Esophagus muscularis mucosa (tissue), 4 donors: ENCODE results near the gene AKAP8. TPM values are rescaled to one million over a fixed set of nuclear protein-coding genes. Genes with fewer than 3 reads are reported as not detected.
A peak's percentile ranks its signal among the peaks of the same experiment; 100 is the strongest.

Source experiments
- DNase-seq: peaks from one replicate; pipeline ENCODE4 v3.0.0-alpha.2; 2017; ENCODE audit errors: extremely low spot score
- H3K27ac ChIP-seq, 4 donors: fragments of 200-600 bp; sonication (generic); replicated peaks in 1 of 4; 1 replicate in 3 of 4; 2 replicates in 1 of 4; pipeline ENCODE4 v1.5.1; 2016 to 2019; ENCODE audit warnings: mild to moderate bottlenecking in 1 of 4
- H3K27me3 ChIP-seq, 4 donors: fragments of 200-600 bp; sonication (generic); one replicate each; pipeline versions ENCODE4 v1.5.1 to v1.6.0; 2016 to 2019
- H3K36me3 ChIP-seq, 4 donors: fragments of 200-600 bp; sonication (generic); one replicate each; pipeline ENCODE4 v1.5.1; 2016 to 2019
- H3K4me1 ChIP-seq, 4 donors: fragments of 200-600 bp; sonication (generic); one replicate each; pipeline ENCODE4 v1.5.1; 2016 to 2019
- H3K4me3 ChIP-seq, 4 donors: fragments of 200-600 bp; sonication (generic); 1 replicate in 2 of 4; 2 replicates in 2 of 4; pipeline ENCODE4 v1.5.1; 2016 to 2019; ENCODE audit warnings: mild to moderate bottlenecking in 4 of 4, moderate library complexity in 1 of 4
- H3K9me3 ChIP-seq, 4 donors: fragments of 200-600 bp; sonication (generic); 1 replicate in 3 of 4; 2 replicates in 1 of 4; pipeline ENCODE4 v1.5.1; 2016 to 2019
- CTCF ChIP-seq, 3 experiments: fragments of 200-600 bp in 2 of 3; fragments of 450-650 bp in 1 of 3; sonication (generic) in 2 of 3; IDR thresholded peaks; one replicate each; pipeline ENCODE4 v1.5.1; 2017 to 2019; ENCODE audit warnings: antibody characterized with exemption in 3 of 3, mild to moderate bottlenecking in 2 of 3, moderate library complexity in 1 of 3
- EP300 ChIP-seq: sonication (generic); formaldehyde crosslinking; IDR thresholded peaks from one replicate; pipeline ENCODE4 v1.6.1; 2017; ENCODE audit warnings: antibody characterized with exemption
- POLR2A ChIP-seq: fragments of 450-650 bp; IDR thresholded peaks from one replicate; pipeline ENCODE4 v1.6.1; 2017; ENCODE audit warnings: antibody characterized with exemption, moderate library complexity, mild to moderate bottlenecking, low read depth
- POLR2AphosphoS5 ChIP-seq, 2 donors: sonication (generic); formaldehyde crosslinking; IDR thresholded peaks; one replicate each; pipeline ENCODE4 v1.6.1; 2017; ENCODE audit warnings: antibody characterized with exemption in 2 of 2
- WGBS: methylation state at CpG from one replicate; pipeline ENCODE4 v1.1.5; 2018; 5-methylcytosine and 5-hydroxymethylcytosine counted together
- intact Hi-C: fragments of 100-400 bp; cut with DNase I; formaldehyde crosslinking; loops from one replicate; pipeline ENCODE4 v1.15.1; 2023
- total RNA-seq, 4 donors: library from RNA; depleted of rRNA; stranded (reverse); fragments of >200 nt; gene quantifications; one replicate each; pipeline versions ENCODE4 v1.1.0 to v1.2.1, GENCODE V29; 2016

The AKAP8 gene
- total RNA-seq, 4 donors from 2014 or later = 25.2 to 34.3 (median 29.6) TPM

GRCh38 chr19:15400521-15401396, 21.2 kb upstream of the AKAP8 start:
- 89% methylated on average over 21 of the region's 29 CpGs for WGBS
- Histone ChIP-seq H3K9me3 (no peaks in the 10 kb centered on the region), H3K4me1 (peaks cover 48 to 65% (median 52%) of the 10 kb centered on the region in 4 donors), H3K4me3 (no peak overlapping the region), H3K27me3 (no peaks in the 10 kb centered on the region), H3K36me3 (peaks cover 48 to 78% (median 76%) of the 10 kb centered on the region in 4 donors), H3K27ac (peak overlapping the region; percentile 3 to 84 (median 30))
- TF ChIP-seq POLR2AphosphoS5 (IDR thresholded peaks at IDR 0.05) = peak in 1 of 2 donors; percentile 22
- TF ChIP-seq EP300 = no peak
- no peak for DNase-seq
- intact Hi-C loops = no loop called here

GRCh38 chr19:15399635-15400034, 20.0 kb upstream of the AKAP8 start:
- H3K4me1 ChIP-seq = peaks cover 39 to 53% (median 41%) of the 10 kb centered on the region in 4 donors
- H3K4me3 ChIP-seq = no peak overlapping the region
- DNase-seq = no peak
- no peak for TF ChIP-seq EP300
- TF ChIP-seq CTCF (IDR thresholded peaks at IDR 0.05) = no peak
- H3K36me3 ChIP-seq = peaks cover 48 to 85% (median 83%) of the 10 kb centered on the region in 4 donors
- intact Hi-C loops = no loop called here
- no peaks in the 10 kb centered on the region for H3K27me3 ChIP-seq
- WGBS = 93% methylated on average over 13 of the region's 14 CpGs
- H3K27ac ChIP-seq = no peak overlapping the region
- H3K9me3 ChIP-seq = no peaks in the 10 kb centered on the region

GRCh38 chr19:15399234-15399515, 19.6 kb upstream of the AKAP8 start:
- TF ChIP-seq POLR2AphosphoS5 (IDR thresholded peaks at IDR 0.05) (no peak), CTCF (IDR thresholded peaks at IDR 0.05) (no peak), EP300 (no peak), POLR2A (no peak)
- H3K36me3 ChIP-seq = peaks cover 48 to 90% (median 86%) of the 10 kb centered on the region in 4 donors
- WGBS = 98% methylated on average over 6 of the region's 8 CpGs

DNA sequence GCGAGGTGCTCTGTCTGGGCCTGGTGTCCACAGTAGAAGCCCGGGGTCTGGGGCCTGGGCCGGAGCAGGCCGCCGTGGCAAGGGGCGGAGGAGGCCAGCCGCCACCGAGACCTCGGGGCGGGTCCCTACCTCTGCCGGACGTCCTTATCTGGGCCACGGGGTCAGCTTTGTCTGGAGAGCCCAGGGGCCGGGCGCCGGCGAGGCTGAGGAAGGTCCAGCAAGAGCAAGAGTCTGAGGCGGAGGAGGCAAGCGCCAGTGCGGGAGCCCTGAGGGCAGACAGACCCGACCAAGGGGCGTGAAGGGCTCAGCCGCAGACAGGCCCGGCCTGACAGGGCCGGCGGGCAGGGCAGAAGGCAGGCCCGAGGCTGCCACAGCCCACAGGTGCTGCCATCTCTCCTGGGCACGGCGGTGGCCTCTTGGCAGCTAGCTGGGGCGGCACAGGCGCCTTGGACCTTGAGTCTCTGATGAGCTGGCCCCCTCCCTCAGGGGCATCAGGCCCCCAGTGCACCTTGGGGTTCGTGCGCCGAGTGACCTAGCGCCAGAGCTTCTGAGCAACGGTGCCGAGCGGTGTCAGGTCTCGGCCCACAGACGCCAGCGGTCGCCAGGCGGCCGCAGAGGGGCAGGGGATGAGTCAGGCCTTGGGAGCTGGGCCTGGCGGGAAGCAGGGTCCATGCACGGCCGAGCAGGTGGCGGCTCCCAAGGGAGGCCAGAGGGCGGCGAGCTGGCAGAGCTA, 19.1 kb upstream of the AKAP8 start:
- H3K27me3 ChIP-seq = no peaks in the 10 kb centered on the region
- peaks cover 29 to 44% (median 34%) of the 10 kb centered on the region in 4 donors for H3K4me1 ChIP-seq
- DNase-seq = no peak
- H3K9me3 ChIP-seq = no peaks in the 10 kb centered on the region
- TF ChIP-seq EP300 (no peak), CTCF (IDR thresholded peaks at IDR 0.05) (no peak), POLR2AphosphoS5 (IDR thresholded peaks at IDR 0.05) (no peak), POLR2A (no peak)
- peaks cover 48 to 94% (median 88%) of the 10 kb centered on the region in 4 donors for H3K36me3 ChIP-seq
- WGBS = 86% methylated on average over 6 of the region's 50 CpGs
- H3K4me3 ChIP-seq = no peak overlapping the region
- no peak overlapping the region for H3K27ac ChIP-seq
- intact Hi-C loops = no loop called here

More at GRCh38 chr19:15399234-15399515, 19.6 kb upstream of the AKAP8 start:
- Histone ChIP-seq H3K4me3 (no peak overlapping the region), H3K27ac (no peak overlapping the region), H3K27me3 (no peaks in the 10 kb centered on the region), H3K9me3 (no peaks in the 10 kb centered on the region), H3K4me1 (peaks cover 34 to 49% (median 38%) of the 10 kb centered on the region in 4 donors)
- intact Hi-C loops = no loop called here
- no peak for DNase-seq

DNA sequence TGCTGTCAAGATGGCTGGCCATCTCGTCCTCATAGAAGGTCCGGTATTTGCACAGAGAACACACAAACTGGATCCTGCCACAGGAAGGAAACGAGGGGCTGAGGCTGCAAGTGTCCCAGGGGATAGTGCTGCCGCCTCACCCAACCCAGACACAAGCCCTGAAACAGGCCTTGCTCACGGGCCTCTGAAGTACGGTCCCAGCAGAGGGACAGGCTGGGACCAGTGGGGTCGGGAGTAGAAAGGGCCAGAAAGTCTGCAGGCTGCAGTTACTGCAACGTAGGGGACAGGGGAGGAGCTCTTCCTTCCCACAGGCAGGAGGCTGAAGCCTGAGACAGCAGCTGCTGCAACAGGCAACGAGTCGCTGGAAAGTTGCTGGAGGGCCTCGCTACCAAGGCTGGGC, 18.2 kb upstream of the AKAP8 start:
- 82% methylated on average over 10 of the region's 11 CpGs for WGBS
- Histone ChIP-seq H3K27ac (no peak overlapping the region), H3K36me3 (peaks cover 42 to 94% (median 85%) of the 10 kb centered on the region in 4 donors), H3K4me1 (peaks cover 20 to 35% (median 26%) of the 10 kb centered on the region in 4 donors), H3K4me3 (no peak overlapping the region), H3K27me3 (no peaks in the 10 kb centered on the region), H3K9me3 (no peaks in the 10 kb centered on the region)
- intact Hi-C loops = no loop called here
- no peak for TF ChIP-seq POLR2A
- TF ChIP-seq POLR2AphosphoS5 (IDR thresholded peaks at IDR 0.05) = no peak
- no peak for TF ChIP-seq CTCF (IDR thresholded peaks at IDR 0.05)
- no peak for TF ChIP-seq EP300
- no peak for DNase-seq
